Keratinocyte (primary cell): Measurements from ENCODE around the gene DCAF17. TPM values are rescaled to one million over a fixed set of nuclear protein-coding genes. Genes with fewer than 3 reads are reported as not detected.
A peak's percentile ranks its signal among the peaks of the same experiment; 100 is the strongest.

Source experiments
- DNase-seq: peaks from one replicate; pipeline ENCODE4 v3.0.0-alpha.2; 2011; ENCODE audit warnings: low read depth, missing footprints, low spot score
- FAIRE-seq: peaks from 2 replicates; lab custom pipeline; 2011; peaks lifted over from hg19 to GRCh38; lab: Jason Lieb, UNC
- H2AFZ ChIP-seq: 2 replicates; pipeline ENCODE4 v1.6.0; 2012; ENCODE audit warnings: low read length, control low read depth, inconsistent platforms; ENCODE audit not compliant: control insufficient read depth
- H3K27ac ChIP-seq: 2 replicates; pipeline ENCODE4 v1.5.1; 2011; ENCODE audit warnings: low read length; ENCODE audit not compliant: control insufficient read depth, insufficient read depth
- H3K27me3 ChIP-seq: 3 replicates; pipeline ENCODE4 v1.6.0; 2011; ENCODE audit warnings: low read length; ENCODE audit not compliant: control insufficient read depth, insufficient read depth; ENCODE audit errors: extremely low read depth
- H3K36me3 ChIP-seq, 2 experiments: 2 replicates in 1 of 2; 3 replicates in 1 of 2; pipeline ENCODE4 v1.5.1; 2011; ENCODE audit warnings: low read length in 2 of 2, mild to moderate bottlenecking in 1 of 2; ENCODE audit not compliant: control insufficient read depth in 2 of 2, insufficient read depth in 2 of 2; ENCODE audit errors: extremely low read depth in 1 of 2
- H3K4me1 ChIP-seq: 3 replicates; pipeline ENCODE4 v1.5.1; 2011; ENCODE audit warnings: low read length; ENCODE audit not compliant: control insufficient read depth, insufficient read depth; ENCODE audit errors: extremely low read depth
- H3K4me2 ChIP-seq: 3 replicates; pipeline ENCODE4 v1.6.0; 2011; ENCODE audit warnings: low read depth, low read length; ENCODE audit not compliant: control insufficient read depth, insufficient read depth; ENCODE audit errors: extremely low read depth
- H3K4me3 ChIP-seq, 3 experiments: fragments of 200-600 bp in 1 of 3; sonication (generic) in 1 of 3; 2 replicates in 2 of 3; 3 replicates in 1 of 3; pipeline ENCODE4 v1.5.1; 2011 to 2016; ENCODE audit warnings: low read length in 3 of 3, mild to moderate bottlenecking in 3 of 3, control low read depth in 2 of 3, inconsistent platforms in 1 of 3, low read depth in 1 of 3, mixed read lengths in 1 of 3, mixed run types in 1 of 3, moderate library complexity in 1 of 3; ENCODE audit not compliant: control insufficient read depth in 2 of 3, insufficient read depth in 2 of 3; ENCODE audit errors: extremely low read depth in 1 of 3
- H3K79me2 ChIP-seq: 2 replicates; pipeline ENCODE4 v1.6.0; 2012; ENCODE audit warnings: low read length; ENCODE audit not compliant: control insufficient read depth, insufficient read depth
- H3K9ac ChIP-seq: 3 replicates; pipeline ENCODE4 v1.6.0; 2011; ENCODE audit warnings: low read length; ENCODE audit not compliant: control insufficient read depth, insufficient read depth; ENCODE audit errors: extremely low read depth
- H3K9me1 ChIP-seq: 3 replicates; pipeline ENCODE4 v1.6.0; 2011; ENCODE audit warnings: low read length; ENCODE audit not compliant: control insufficient read depth, insufficient read depth; ENCODE audit errors: extremely low read depth
- H3K9me3 ChIP-seq: 2 replicates; pipeline ENCODE4 v1.5.1; 2012; ENCODE audit warnings: low read depth, low read length; ENCODE audit not compliant: control insufficient read depth
- H4K20me1 ChIP-seq: 3 replicates; pipeline ENCODE4 v1.6.0; 2011; ENCODE audit warnings: low read length; ENCODE audit not compliant: control insufficient read depth, insufficient read depth; ENCODE audit errors: extremely low read depth
- EZH2 ChIP-seq: IDR thresholded peaks from one replicate; pipeline ENCODE4 v1.6.1; 2012; ENCODE audit warnings: inconsistent platforms, mild to moderate bottlenecking, low read length, moderate library complexity
- dilution Hi-C: fragments of 300-500 bp; cut with MboI; formaldehyde crosslinking; loops from one replicate; pipeline ENCODE4 v1.7.0; 2020; ENCODE audit warnings: low sequenced_read_pairs; ENCODE audit not compliant: extremely low pct_ligation_motif_present
- polyA plus RNA-seq, 5 experiments: library from polyadenylated mRNA; depleted of rRNA in 3 of 5; stranded (reverse) in 3 of 5; stranded (forward) in 1 of 5; unstranded in 1 of 5; fragments of >200 nt; gene quantifications; 1 replicate in 1 of 5; 2 replicates in 3 of 5; 3 replicates in 1 of 5; pipeline versions ENCODE4 v1.2.1 to v1.2.3, GENCODE V29; 2011 to 2012; ENCODE audit warnings: missing spikeins in 2 of 5, low read depth in 1 of 5, low replicate concordance in 1 of 5
- TF ChIP-seq, protein P1 (sequence below), 3 experiments: IDR thresholded peaks in 1 of 3; conservative IDR thresholded peaks in 1 of 3; optimal IDR thresholded peaks in 1 of 3; 2 replicates in 2 of 3; 3 replicates in 1 of 3; pipeline versions ENCODE3 to v1.5.1; 2011; ENCODE audit warnings: low read length in 3 of 3, mild to moderate bottlenecking in 3 of 3, moderate library complexity in 2 of 3, control low read depth in 1 of 3, inconsistent platforms in 1 of 3; ENCODE audit not compliant: insufficient read depth in 2 of 3; ENCODE audit errors: extremely low read depth in 1 of 3

DCAF17 gene
- polyA plus RNA-seq, 1 donor (not counting 4 experiments of a cell fraction or from before 2014, with no cell fraction given): 22.9 TPM

- dilution Hi-C loops: no loop called here
- peaks cover 54% of the 10 kb centered on the region for H3K4me1 ChIP-seq
These were observed 26.4 kb upstream of the DCAF17 start for GRCh38 chr2:171407676-171408044.

GRCh38 chr2:171409436-171409971 lies 24.5 kb upstream of the DCAF17 start:
- no peaks in the 10 kb centered on the region for H3K27me3 ChIP-seq
- H3K9me1 ChIP-seq: no peaks in the 10 kb centered on the region
- peak overlapping the region; percentile 51 for H2AFZ ChIP-seq
- H3K4me2 ChIP-seq: peak overlapping the region; percentile 87
- DNase-seq: no peak
- H4K20me1 ChIP-seq: no peaks in the 10 kb centered on the region
- TF ChIP-seq EZH2: no peak
- TF ChIP-seq, protein P1, sequence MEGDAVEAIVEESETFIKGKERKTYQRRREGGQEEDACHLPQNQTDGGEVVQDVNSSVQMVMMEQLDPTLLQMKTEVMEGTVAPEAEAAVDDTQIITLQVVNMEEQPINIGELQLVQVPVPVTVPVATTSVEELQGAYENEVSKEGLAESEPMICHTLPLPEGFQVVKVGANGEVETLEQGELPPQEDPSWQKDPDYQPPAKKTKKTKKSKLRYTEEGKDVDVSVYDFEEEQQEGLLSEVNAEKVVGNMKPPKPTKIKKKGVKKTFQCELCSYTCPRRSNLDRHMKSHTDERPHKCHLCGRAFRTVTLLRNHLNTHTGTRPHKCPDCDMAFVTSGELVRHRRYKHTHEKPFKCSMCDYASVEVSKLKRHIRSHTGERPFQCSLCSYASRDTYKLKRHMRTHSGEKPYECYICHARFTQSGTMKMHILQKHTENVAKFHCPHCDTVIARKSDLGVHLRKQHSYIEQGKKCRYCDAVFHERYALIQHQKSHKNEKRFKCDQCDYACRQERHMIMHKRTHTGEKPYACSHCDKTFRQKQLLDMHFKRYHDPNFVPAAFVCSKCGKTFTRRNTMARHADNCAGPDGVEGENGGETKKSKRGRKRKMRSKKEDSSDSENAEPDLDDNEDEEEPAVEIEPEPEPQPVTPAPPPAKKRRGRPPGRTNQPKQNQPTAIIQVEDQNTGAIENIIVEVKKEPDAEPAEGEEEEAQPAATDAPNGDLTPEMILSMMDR (optimal IDR thresholded peaks at IDR 0.05 in 1 of 3, IDR thresholded peaks at IDR 0.05 in 1 of 3, conservative IDR thresholded peaks at IDR 0.05 in 1 of 3; ENCODE audit: extremely low read depth in 1 of 3, insufficient read depth in 2 of 3, low read length in 3 of 3): no peak
- no peaks in the 10 kb centered on the region for H3K9me3 ChIP-seq
- H3K79me2 ChIP-seq: peaks cover 72% of the 10 kb centered on the region
- H3K9ac ChIP-seq: peak overlapping the region; percentile 70
- peaks cover 41% of the 10 kb centered on the region for H3K4me1 ChIP-seq
- peak overlapping the region; percentile 82 for H3K27ac ChIP-seq
- H3K4me3 ChIP-seq: peak overlapping the region; percentile 21 to 67 (median 67)
- dilution Hi-C loops: no loop called here
- H3K36me3 ChIP-seq: peaks cover 2 to 4% of the 10 kb centered on the region in 2 experiments
- FAIRE-seq: peak; percentile 63

More at GRCh38 chr2:171407676-171408044, 26.4 kb upstream of the DCAF17 start:
- Histone ChIP-seq H3K9ac (no peak overlapping the region), H2AFZ (no peak overlapping the region), H3K79me2 (peaks cover 69% of the 10 kb centered on the region), H3K27me3 (no peaks in the 10 kb centered on the region), H4K20me1 (no peaks in the 10 kb centered on the region), H3K9me3 (peaks cover under 1% of the 10 kb centered on the region), H3K9me1 (no peaks in the 10 kb centered on the region), H3K27ac (no peak overlapping the region), H3K4me2 (no peak overlapping the region), H3K4me3 (no peak overlapping the region), H3K36me3 (peaks cover 2 to 6% of the 10 kb centered on the region in 2 experiments)
- no peak for TF ChIP-seq EZH2
- TF ChIP-seq, protein P1 (optimal IDR thresholded peaks at IDR 0.05 in 1 of 3, IDR thresholded peaks at IDR 0.05 in 1 of 3, conservative IDR thresholded peaks at IDR 0.05 in 1 of 3; ENCODE audit: extremely low read depth in 1 of 3, insufficient read depth in 2 of 3, low read length in 3 of 3): no peak
- no peak for DNase-seq
- no peak for FAIRE-seq
